GM12878 (cell line): ENCODE data around the gene CHN1. TPM values are rescaled to one million over a fixed set of nuclear protein-coding genes. Genes with fewer than 3 reads are reported as not detected.

Experiments used
- ATAC-seq: fragments of 200-7000 bp; cut with Tn5 transposase; 3 replicates; pipeline ENCODE4 v1.9.1; 2020; ENCODE audit warnings: mild to moderate bottlenecking, moderate library complexity
- BruUV-seq: library from RNA; stranded (reverse); fragments of 400-500 nt; replicated peaks from 2 replicates; lab custom pipeline; 2021; lab: Mats Ljungman, UMichigan
- CTCF ChIA-PET: fragments of 300-600 bp; sonication (Branson Sonifier 250); formaldehyde crosslinking; extraction: SDS; loops from one replicate; lab custom pipeline; 2021; ENCODE audit warnings: inconsistent platforms; lab: Yijun Ruan, JAX
- POLR2A ChIA-PET: fragments of 350-600 bp; formaldehyde crosslinking; extraction: SDS; loops from one replicate; lab custom pipeline; 2021; ENCODE audit warnings: inconsistent platforms; lab: Charles Lee
- RAD21 ChIA-PET: fragments of 300-600 bp; sonication (Branson Sonifier 250); formaldehyde crosslinking; loops from one replicate; lab custom pipeline; 2023; ENCODE audit warnings: antibody characterized with exemption; ENCODE audit not compliant: unreplicated experiment; lab: Charles Lee
- SMC1A ChIA-PET: fragments of 300-600 bp; sonication (Branson Sonifier 250); formaldehyde crosslinking; loops from one replicate; lab custom pipeline; 2023; ENCODE audit not compliant: unreplicated experiment, uncharacterized antibody; lab: Charles Lee
- DNase-seq: peaks from one replicate; pipeline ENCODE4 v3.0.0-alpha.2; 2011; ENCODE audit warnings: low read depth, low spot score
- FAIRE-seq: peaks from 3 replicates; lab custom pipeline; 2011; peaks lifted over from hg19 to GRCh38; lab: Jason Lieb, UNC
- H2AFZ ChIP-seq: 2 replicates; pipeline ENCODE4 v1.6.0; 2011; ENCODE audit warnings: low read depth, low read length, control low read depth; ENCODE audit not compliant: control insufficient read depth
- H3K27ac ChIP-seq: 2 replicates; pipeline ENCODE4 v1.5.1; 2011; ENCODE audit warnings: control low read depth; ENCODE audit not compliant: control insufficient read depth, insufficient read depth
- H3K27me3 ChIP-seq, 2 experiments: replicated peaks in 1 of 2; 2 replicates each; pipeline versions ENCODE4 v1.6.0 to v1.6.1; 2011; ENCODE audit warnings: low read length in 1 of 2; ENCODE audit not compliant: control insufficient read depth in 2 of 2, insufficient read depth in 2 of 2
- H3K36me3 ChIP-seq, 2 experiments: 2 replicates each; pipeline ENCODE4 v1.5.1; 2011; ENCODE audit warnings: low read length in 1 of 2; ENCODE audit not compliant: control insufficient read depth in 2 of 2, insufficient read depth in 2 of 2
- H3K4me1 ChIP-seq: 2 replicates; pipeline ENCODE4 v1.6.1; 2011; ENCODE audit warnings: mild to moderate bottlenecking, low read length, moderate library complexity, mixed read lengths; ENCODE audit not compliant: control insufficient read depth, insufficient read depth
- H3K4me2 ChIP-seq: 2 replicates; pipeline ENCODE4 v1.6.0; 2011; ENCODE audit warnings: control low read depth; ENCODE audit not compliant: control insufficient read depth, insufficient read depth
- H3K4me3 ChIP-seq: fragments of 200-600 bp; sonication (generic); 2 replicates; pipeline ENCODE4 v1.5.1; 2016
- H3K79me2 ChIP-seq: 2 replicates; pipeline ENCODE4 v1.6.0; 2011; ENCODE audit warnings: low read length; ENCODE audit not compliant: control insufficient read depth, insufficient read depth
- H3K9ac ChIP-seq: 2 replicates; pipeline ENCODE4 v1.8.0; 2011; ENCODE audit warnings: low read length, control low read depth, mixed read lengths; ENCODE audit not compliant: control insufficient read depth, insufficient read depth
- H3K9me3 ChIP-seq: replicated peaks from 3 replicates; pipeline ENCODE4 v1.5.1; 2011; ENCODE audit warnings: mild to moderate bottlenecking, low read length; ENCODE audit not compliant: control insufficient read depth, insufficient read depth
- H4K20me1 ChIP-seq: 2 replicates; pipeline ENCODE4 v1.6.0; 2011; ENCODE audit not compliant: control insufficient read depth, insufficient read depth
- HDGF ChIP-seq: fragments of 450-650 bp; IDR thresholded peaks from 2 replicates; pipeline ENCODE4 v1.6.1; 2016; ENCODE audit warnings: antibody characterized with exemption
- IKZF2 ChIP-seq, 2 experiments: fragments of 450-650 bp; IDR thresholded peaks; 2 replicates each; pipeline ENCODE4 v1.6.1; 2017; ENCODE audit warnings: mild to moderate bottlenecking in 2 of 2, moderate library complexity in 2 of 2
- MTA3 ChIP-seq: IDR thresholded peaks from 2 replicates; pipeline ENCODE4 v1.6.1; 2012; ENCODE audit warnings: low read length, inconsistent platforms, borderline replicate concordance
- NFIC ChIP-seq: IDR thresholded peaks from 2 replicates; pipeline ENCODE4 v1.6.1; 2012; ENCODE audit warnings: low read depth, mild to moderate bottlenecking, inconsistent platforms, low read length, moderate library complexity
- SIN3A ChIP-seq: IDR thresholded peaks from 2 replicates; pipeline ENCODE4 v1.6.1; 2012; ENCODE audit warnings: low read depth, low read length, improper control_type of control experiment
- TCF3 ChIP-seq: IDR thresholded peaks from 2 replicates; pipeline ENCODE4 v1.6.1; 2012; ENCODE audit warnings: low read depth, mild to moderate bottlenecking, low read length, borderline replicate concordance; ENCODE audit not compliant: insufficient read depth
- WGBS: methylation state at CpG from one replicate; pipeline ENCODE4 v1.1.6; 2016; ENCODE audit warnings: low lambda C conversion rate; ENCODE audit not compliant: insufficient replicate concordance, insufficient coverage; ENCODE audit errors: missing lambda C conversion rate; 5-methylcytosine and 5-hydroxymethylcytosine counted together
- in situ Hi-C: fragments of 300-500 bp; cut with MboI; formaldehyde crosslinking; loops from 9 replicates; pipeline ENCODE4 v1.14.3; 2018; ENCODE audit warnings: mixed read lengths
- intact Hi-C: fragments of 100-400 bp; cut with micrococcal nuclease; formaldehyde crosslinking; loops from one replicate; pipeline ENCODE4 v1.14.2; 2022; ENCODE audit not compliant: unreplicated experiment
- polyA plus RNA-seq, 11 experiments: library from polyadenylated mRNA; depleted of rRNA in 4 of 11; unstranded in 6 of 11; stranded (reverse) in 5 of 11; fragments of >200 nt; fragmentation: Nextera tagmentation in 4 of 11; fragmentation: Illumina TruSeq in 1 of 11; extraction: Ambion mirVana in 4 of 11; extraction: Trizol in 1 of 11; gene quantifications; 1 replicate in 1 of 11; 2 replicates in 10 of 11; pipeline versions ENCODE4 v1.2.1 to v1.2.3, GENCODE V29; 2011 to 2016; ENCODE audit warnings: inconsistent platforms in 2 of 11, missing spikeins in 2 of 11, low read depth in 1 of 11
- total RNA-seq, 4 experiments: library from RNA; depleted of rRNA in 3 of 4; stranded (reverse); fragments of >200 nt in 3 of 4; fragmentation: Illumina TruSeq in 1 of 4; extraction: Trizol in 1 of 4; gene quantifications; 2 replicates each; pipeline versions ENCODE4 v1.2.1 to v1.2.3, GENCODE V29; 2013 to 2021
- TF ChIP-seq, protein P1 (sequence below): IDR thresholded peaks from 2 replicates; pipeline ENCODE4 v1.6.1; 2012; ENCODE audit warnings: improper control_type of control experiment, low read depth, low read length; ENCODE audit not compliant: insufficient replicate concordance
- TF ChIP-seq, protein P2 (sequence below): fragments of 450-650 bp; IDR thresholded peaks from 2 replicates; pipeline ENCODE4 v1.6.1; 2017; ENCODE audit warnings: borderline replicate concordance

CHN1 gene
- total and polyA plus RNA-seq, 10 of the 15 experiments (the other 5 are each of a cell fraction or from before 2014, with no cell fraction given) = 0.18 to 0.92 (median 0.53) TPM; not detected in 1

DNA sequence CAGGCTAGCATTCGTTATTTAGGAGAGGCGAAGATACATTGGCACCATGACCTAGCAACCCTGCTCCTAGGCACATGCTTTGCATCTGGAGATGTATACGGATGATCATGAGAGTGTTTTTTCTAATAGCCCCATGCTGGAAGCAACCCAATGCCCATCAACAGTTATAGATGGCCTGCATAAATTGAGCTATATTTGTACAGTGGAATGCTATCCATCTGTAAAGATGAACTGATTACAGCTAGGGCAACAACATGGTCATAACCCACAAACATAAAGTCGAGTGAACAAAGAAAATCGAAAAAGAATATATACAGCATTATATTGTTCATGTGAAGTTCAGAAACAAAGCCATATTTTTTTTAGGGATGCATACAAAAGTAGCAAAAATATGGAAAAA lies 220.3 kb downstream of the CHN1 start (continued):
- TF ChIP-seq, protein P1, sequence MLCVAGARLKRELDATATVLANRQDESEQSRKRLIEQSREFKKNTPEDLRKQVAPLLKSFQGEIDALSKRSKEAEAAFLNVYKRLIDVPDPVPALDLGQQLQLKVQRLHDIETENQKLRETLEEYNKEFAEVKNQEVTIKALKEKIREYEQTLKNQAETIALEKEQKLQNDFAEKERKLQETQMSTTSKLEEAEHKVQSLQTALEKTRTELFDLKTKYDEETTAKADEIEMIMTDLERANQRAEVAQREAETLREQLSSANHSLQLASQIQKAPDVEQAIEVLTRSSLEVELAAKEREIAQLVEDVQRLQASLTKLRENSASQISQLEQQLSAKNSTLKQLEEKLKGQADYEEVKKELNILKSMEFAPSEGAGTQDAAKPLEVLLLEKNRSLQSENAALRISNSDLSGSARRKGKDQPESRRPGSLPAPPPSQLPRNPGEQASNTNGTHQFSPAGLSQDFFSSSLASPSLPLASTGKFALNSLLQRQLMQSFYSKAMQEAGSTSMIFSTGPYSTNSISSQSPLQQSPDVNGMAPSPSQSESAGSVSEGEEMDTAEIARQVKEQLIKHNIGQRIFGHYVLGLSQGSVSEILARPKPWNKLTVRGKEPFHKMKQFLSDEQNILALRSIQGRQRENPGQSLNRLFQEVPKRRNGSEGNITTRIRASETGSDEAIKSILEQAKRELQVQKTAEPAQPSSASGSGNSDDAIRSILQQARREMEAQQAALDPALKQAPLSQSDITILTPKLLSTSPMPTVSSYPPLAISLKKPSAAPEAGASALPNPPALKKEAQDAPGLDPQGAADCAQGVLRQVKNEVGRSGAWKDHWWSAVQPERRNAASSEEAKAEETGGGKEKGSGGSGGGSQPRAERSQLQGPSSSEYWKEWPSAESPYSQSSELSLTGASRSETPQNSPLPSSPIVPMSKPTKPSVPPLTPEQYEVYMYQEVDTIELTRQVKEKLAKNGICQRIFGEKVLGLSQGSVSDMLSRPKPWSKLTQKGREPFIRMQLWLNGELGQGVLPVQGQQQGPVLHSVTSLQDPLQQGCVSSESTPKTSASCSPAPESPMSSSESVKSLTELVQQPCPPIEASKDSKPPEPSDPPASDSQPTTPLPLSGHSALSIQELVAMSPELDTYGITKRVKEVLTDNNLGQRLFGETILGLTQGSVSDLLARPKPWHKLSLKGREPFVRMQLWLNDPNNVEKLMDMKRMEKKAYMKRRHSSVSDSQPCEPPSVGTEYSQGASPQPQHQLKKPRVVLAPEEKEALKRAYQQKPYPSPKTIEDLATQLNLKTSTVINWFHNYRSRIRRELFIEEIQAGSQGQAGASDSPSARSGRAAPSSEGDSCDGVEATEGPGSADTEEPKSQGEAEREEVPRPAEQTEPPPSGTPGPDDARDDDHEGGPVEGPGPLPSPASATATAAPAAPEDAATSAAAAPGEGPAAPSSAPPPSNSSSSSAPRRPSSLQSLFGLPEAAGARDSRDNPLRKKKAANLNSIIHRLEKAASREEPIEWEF = no peak
- no peak for TF ChIP-seq SIN3A
- TF ChIP-seq, protein P2, sequence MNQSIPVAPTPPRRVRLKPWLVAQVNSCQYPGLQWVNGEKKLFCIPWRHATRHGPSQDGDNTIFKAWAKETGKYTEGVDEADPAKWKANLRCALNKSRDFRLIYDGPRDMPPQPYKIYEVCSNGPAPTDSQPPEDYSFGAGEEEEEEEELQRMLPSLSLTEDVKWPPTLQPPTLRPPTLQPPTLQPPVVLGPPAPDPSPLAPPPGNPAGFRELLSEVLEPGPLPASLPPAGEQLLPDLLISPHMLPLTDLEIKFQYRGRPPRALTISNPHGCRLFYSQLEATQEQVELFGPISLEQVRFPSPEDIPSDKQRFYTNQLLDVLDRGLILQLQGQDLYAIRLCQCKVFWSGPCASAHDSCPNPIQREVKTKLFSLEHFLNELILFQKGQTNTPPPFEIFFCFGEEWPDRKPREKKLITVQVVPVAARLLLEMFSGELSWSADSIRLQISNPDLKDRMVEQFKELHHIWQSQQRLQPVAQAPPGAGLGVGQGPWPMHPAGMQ = no peak

DNA sequence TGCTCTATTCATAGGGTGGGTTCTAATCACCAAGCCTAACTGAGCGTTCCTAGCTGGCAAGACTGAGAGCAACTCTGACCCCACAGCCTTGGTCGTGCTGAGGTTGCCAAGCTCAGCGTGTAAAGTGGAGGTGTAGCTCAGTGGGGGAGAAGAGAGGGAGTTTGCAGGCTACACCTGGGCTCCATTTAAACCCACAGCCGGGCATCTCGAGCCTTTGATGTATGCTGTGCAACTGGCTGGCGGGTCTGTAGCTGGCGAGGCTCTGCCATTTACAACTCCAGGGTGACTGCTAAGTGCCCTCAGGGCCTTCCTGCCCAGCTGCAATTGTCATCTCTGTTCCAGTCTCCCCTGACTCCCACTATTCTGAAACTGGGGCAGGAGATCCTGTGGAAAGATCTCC lies 220.9 kb downstream of the CHN1 start:
- Histone ChIP-seq H3K4me2 (no peak overlapping the region), H3K9me3 (no peaks in the 10 kb centered on the region), H4K20me1 (no peaks in the 10 kb centered on the region), H3K36me3 (no peaks in the 10 kb centered on the region), H3K27me3 (no peaks in the 10 kb centered on the region; a peak in 2 of 4 replicates), H3K4me1 (0 out of 2 replicates have a peak, but pooled peaks cover under 1% of the 10 kb centered on the region), H3K27ac (no peak overlapping the region), H2AFZ (no peak overlapping the region), H3K4me3 (no peak overlapping the region), H3K79me2 (no peaks in the 10 kb centered on the region), H3K9ac (no peak overlapping the region)
- no TSS peak for BruUV-seq
- in situ Hi-C loops (no loop called here), intact Hi-C loops (no loop called here)
- ChIA-PET RAD21 (no interaction called here), POLR2A (no interaction called here), CTCF (interaction anchor here (2.7 kb wide), 1 partner anchor 13 kb away, joined by 6 read pairs; no protein-coding TSS in a partner anchor), SMC1A (no interaction called here)
- TF ChIP-seq MTA3 (no peak), NFIC (no peak), TCF3 (no peak), IKZF2 (IDR thresholded peaks at IDR 0.05) (no peak), HDGF (no peak)
- DNase-seq = no peak
- ATAC-seq = no peak
- no peak for FAIRE-seq
- 61% methylated on average over 7 of the region's 7 CpGs for WGBS
